HG03095 (cell line): ENCODE data around the gene UBE3C.

Experiments
- ATAC-seq: cut with Tn5 transposase; IDR thresholded peaks from one replicate; pipeline ENCODE4 v1.9.1; 2021; ENCODE audit warnings: moderate library complexity; ENCODE audit not compliant: unreplicated experiment

UBE3C gene

GRCh38 chr7:157284229-157285014, 145.7 kb downstream of the UBE3C start:
- no peak for ATAC-seq

DNA sequence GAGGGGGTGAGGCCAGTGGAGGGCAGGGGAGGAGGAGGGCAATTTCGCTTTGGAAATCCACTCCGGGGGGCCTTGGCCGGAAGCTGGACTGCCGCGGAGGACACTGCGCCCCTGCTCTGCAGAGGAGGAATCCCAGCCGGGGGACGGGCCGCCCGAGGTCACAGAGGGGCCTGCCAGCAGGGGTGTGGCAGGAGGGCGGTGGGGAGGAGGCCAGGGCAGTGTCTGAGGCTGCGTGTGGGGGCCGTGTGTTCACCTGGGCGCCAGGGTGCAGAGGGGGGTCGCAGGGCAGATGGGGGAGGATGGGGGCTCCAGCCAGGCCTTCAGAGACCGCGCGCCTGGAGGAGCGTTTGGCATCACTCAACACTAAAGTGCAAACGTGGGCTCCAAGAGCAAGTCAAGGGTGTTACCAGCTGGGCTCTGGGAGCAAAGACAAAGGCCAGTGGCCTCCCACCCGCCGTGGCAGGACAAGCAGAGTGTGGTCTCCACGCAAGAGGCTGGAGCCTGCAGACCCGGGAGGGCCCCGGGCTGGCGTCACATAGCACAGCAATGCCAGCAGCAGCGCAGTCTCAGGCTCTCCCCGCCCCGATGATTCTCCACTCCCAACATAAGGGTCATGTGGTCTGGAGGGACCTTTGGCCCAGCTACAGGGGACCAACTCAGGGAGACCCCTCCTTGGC, 152.8 kb downstream of the UBE3C start:
- ATAC-seq = no peak

- ATAC-seq = no peak
Observed at GRCh38 chr7:157292258-157292657, 153.5 kb downstream of the UBE3C start.

DNA sequence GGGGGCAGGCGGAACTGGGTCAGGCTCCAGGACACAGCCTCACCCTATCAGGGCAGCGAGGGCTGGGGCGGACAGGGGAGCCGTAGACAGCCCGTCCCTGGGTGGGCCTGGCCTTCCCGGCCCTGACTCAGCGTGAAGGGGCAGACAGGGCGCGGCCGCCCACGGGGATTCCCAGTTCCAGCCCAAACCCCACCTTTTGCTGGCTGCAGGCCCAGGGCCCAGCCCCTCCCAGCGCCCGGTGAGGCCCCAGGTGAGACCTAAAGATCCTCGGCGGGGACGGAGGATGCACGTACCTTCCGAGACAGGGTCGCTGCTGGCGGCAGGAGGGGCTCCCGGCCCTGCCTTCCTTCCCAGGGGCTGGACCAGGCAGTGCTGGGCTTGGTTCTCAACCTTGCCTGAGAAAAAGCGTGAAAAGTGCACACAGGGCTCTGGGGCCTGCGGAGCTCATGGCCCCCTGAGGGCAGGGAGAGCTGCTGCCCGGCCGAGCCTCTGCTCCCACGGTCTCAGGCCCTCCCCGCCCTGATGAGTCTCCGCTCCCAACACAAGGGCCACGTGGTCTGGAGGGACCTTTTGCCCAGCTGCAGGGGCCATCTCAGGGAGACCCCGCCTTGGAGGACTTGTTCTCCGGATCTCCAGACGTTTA, 154.2 kb downstream of the UBE3C start:
- no peak for ATAC-seq

- no peak for ATAC-seq
Observed at GRCh38 chr7:157293413-157293788, 154.7 kb downstream of the UBE3C start.

DNA sequence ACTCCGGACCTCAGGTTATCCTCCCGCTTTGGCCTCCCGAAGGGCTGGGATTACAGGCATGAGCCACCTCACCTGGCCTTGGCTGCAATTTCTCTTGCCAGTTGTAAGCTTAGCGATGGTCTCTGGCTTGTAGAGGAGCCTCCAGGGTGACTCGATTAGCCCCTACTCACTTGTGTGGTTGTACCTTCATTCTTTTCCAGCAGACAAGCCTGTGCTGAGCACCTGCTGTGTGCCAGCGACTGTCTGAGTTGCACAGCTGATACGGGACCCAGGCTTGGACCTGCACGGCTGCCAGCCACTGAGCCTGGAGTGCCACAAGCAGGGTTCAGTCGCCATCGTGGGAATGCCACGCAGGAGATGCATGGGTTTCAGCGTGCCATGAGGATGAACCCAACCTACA, 156.0 kb downstream of the UBE3C start:
- no peak for ATAC-seq

DNA sequence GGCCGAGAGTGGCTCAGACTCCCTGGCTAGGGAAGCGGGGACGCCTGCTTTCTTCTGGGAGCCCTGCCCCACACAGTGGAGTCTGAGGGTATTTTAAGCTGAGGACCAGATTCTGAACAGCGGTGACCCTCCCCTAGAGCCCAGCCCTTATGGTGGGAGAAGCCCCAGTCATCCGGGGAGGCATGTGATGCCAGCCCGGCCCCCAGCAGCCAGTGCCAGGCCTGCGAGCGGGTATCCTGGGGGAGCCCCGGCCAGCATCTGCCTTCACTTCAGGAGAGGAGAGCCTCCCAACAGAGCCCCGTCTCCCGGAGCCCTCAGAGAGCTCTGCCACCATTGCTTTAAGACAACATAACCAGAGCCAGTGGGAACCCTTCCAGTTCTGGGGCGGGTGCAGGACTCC, 156.6 kb downstream of the UBE3C start:
- ATAC-seq = no peak

DNA sequence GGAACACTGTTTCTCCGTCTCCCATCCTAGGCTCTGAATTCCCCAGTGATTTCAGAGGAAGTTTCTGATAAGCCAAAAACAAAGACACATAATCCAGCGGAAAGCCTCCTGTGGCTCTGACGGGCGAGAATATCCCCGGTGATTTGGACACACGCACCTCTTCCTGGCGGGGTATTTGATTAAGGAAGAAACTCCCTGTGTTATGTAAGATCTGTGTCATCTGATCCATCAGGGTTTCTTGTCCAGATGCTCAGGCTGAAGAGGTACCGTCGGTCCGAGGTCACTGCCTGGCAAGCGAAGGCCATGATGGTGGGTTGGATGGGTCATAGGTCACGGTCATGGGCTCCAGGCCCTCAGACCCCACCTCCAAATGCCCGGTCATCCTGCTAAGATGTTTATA, 158.5 kb downstream of the UBE3C start:
- no peak for ATAC-seq

GRCh38 chr7:157299317-157299612, 160.5 kb downstream of the UBE3C start:
- ATAC-seq = no peak

DNA sequence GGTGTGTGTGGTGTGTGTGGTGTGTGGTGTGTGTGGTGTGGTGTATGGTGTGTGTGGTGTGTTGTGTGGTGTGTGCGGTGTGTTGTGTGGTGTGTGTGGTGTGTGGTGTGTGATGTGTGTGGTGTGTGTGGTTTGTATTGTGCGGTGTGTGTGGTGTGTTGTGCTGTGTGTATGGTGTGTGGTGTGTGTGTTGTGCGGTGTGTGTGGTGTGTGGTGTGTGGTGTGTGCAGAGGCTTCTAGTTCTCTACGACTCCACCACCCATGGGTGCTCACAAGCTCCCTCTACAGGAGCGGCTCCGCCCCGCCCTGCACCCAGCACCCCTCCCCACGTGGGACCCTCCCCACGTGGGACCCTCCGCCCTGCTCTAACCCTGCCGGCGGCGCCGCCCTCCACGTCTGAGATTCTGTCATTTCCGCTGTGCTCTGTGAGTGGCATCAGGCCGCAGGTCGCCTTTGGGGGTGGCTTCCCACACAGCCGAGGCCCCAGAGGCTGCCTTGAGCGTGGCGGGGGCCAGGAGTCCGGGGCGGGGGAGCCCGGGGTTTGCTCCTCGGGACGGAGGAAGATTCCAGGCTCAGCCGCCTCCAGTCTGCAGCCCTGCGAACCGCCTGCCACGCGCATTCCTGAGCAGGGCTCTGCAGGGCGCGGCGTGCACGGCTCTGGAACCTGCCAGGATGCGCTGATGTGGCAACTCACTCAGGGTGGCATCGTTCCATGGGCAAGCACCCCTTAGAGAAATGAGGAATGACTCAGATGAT, 161.1 kb downstream of the UBE3C start:
- no peak for ATAC-seq

DNA sequence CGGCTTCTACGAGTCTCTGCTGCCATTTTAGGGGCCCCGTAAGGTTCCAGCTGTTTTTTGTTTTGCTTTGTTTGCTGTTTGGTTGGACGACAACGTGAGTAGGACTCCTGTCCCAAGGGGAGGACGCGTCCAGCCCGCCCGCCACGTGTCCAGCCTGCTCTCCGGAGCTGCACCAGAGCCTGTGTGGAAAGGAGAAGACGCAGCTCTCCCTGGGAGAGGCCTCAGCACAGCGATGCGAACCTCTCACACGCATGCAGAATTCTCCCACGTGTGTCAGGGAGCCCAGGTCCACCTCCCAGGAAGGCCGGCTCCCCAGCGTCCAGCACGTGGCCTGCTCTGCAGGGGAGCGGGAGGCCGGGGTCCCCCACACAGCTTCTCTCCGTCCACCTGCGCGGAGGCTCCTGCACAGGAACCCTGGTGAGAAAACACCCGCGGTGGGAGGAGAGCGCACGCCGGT, 161.7 kb downstream of the UBE3C start:
- ATAC-seq = no peak

DNA sequence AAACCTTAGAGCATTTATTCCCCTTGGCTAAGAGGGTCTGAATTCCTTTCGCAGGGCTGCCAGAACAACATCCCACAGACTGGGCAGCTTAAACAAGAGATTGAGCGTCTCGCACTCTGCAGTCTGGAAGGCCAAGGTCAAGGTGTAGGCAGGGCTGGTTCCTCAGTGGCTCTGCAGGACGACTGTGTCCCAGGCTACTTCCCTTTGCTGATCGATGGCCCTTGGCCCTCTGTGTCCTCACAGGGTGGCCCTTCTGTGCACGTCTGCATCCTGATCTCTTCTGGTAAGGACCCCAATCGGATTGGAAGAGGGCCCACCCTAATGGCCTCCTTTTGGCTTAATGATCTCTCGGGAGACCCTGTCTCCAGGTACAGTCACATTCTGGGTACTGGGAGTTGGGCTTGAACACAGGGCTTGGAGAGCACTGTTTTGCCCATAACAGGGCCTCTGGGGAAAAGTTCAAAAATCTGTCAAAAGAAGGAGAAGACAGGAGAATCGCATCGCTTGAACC, 162.9 kb downstream of the UBE3C start:
- ATAC-seq = no peak

DNA sequence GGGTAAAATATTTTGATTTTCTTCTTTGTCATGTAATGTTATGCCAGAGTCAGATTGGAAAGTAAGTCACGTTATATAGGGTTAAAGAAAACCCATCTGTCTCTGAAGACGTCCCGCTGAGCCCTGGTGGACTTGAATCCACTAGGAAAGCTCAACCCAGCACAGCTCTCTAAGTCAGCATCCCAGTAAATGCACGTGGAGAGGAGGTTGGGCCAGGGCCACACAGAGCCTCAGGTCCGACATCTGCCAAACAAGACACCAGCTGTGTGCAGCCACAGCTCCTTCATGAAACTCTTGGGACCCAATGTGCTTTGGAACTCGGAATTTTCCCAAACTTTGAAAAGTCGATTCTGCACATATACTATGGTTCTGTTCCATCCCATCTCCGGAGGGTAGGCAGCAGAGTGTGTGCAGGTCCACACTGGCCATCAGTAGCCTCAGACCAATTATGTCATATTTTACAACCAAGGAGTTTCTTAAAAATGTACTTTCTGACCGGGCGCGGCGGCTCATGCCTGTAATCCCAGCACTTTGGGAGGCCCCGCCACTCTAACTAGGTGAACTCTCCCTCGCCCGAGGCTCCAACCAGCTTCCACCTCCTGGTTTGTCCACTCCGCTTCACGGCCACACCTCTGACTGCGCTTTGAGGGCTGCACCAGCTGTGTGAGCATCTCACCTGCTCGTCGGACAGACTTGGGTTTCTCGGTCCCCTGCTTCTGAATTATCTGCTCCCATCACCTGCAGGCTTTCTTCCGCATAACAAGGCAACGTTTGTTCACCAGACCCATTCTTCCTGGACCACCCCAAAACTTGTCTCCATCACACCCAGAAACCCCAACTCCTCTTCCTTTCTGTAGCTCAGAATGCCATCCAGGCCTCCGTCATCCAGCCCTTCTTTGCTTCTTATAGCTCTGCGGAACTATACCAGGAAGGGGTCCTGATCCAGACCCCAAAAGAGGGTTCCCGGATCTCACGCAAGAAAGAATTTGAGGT, 168.4 kb downstream of the UBE3C start:
- ATAC-seq = no peak

- ATAC-seq = no peak
Observed at GRCh38 chr7:157309988-157310668, 171.4 kb downstream of the UBE3C start.

- no peak for ATAC-seq
Observed at GRCh38 chr7:157310676-157311185, 172.0 kb downstream of the UBE3C start.

DNA sequence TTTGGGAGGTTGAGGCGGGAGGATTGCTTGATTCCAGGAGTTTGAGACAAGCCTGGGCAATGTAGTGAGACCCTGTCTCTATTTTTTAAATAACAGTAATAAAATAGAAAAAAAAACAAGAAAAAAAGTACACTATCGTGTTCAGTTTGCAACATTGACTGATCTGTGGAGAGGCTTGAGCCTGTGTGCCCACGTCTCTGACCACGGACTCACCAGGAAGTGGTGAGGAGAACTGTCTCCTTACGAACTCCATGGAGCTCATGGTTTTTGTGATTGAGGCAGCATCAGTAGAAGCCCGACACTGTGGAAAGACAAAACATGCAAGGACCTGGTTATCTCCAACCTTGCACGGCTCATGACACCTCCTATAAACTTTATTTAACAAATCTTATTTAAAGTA, 174.2 kb downstream of the UBE3C start:
- ATAC-seq = no peak

DNA sequence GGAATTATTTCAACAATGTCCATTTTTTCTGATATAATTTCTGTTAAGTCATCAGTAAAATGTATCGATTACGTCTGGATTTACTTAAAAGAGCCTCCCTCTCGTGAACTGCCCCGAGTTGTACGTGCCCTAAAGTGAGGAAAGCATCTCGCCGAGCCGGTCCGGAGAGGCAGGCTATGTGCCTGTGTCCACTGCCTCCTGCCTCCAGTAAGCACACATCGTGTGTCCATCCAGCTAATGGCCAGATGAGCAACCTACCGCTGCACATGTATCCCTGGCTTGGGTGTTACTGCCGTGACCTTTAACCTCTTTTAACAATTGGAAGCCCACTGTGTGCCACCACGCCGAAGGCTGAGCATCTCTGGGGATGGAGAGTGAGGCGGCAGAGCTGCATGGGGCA, 174.9 kb downstream of the UBE3C start:
- ATAC-seq = no peak

DNA sequence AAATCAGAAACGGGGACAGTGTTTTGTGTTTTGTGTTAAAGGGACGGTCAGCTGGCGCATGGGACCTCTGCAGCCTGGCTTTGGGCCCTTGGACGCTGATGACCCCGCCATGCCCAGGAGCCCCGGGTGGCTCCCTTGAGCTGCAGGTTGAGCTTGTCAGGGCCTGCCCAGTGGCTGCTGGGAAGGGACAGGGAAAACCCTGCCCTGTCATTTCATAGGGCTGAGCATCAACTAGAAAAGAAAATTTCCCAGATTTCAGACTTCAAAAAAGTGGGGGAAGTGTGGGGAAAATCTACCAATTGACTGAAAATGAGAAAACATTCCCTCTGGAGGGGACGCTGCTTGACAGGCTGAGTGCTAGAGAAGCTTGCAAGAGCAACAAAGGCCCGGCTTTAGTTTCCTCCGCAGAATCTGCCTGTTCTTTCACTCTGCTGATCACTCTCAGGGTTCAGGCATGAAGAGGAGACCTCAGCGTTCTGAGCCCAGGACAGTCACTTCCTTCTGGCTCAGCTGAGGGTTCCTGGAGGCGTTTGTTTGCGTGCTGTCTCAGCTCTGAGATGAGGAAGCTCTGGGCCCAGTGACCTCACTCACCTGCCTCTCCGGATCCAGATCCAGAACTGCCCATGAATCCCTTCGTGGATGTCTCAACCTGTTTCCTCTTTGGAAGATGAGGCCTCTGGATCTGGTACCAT, 179.4 kb downstream of the UBE3C start:
- ATAC-seq = peak; percentile 72
